HG02938 (cell line): ENCODE results near the gene NHSL2.

ENCODE experiments used
- ATAC-seq: cut with Tn5 transposase; IDR thresholded peaks from one replicate; pipeline ENCODE4 v1.9.1; 2021; ENCODE audit warnings: mild to moderate bottlenecking, moderate library complexity; ENCODE audit not compliant: unreplicated experiment

The NHSL2 gene

GRCh38 chrX:72126048-72126415 is 215.4 kb downstream of the NHSL2 start:
- ATAC-seq = no peak

GRCh38 chrX:72126539-72127140 is 216.0 kb downstream of the NHSL2 start:
- ATAC-seq = peak; percentile 50

DNA sequence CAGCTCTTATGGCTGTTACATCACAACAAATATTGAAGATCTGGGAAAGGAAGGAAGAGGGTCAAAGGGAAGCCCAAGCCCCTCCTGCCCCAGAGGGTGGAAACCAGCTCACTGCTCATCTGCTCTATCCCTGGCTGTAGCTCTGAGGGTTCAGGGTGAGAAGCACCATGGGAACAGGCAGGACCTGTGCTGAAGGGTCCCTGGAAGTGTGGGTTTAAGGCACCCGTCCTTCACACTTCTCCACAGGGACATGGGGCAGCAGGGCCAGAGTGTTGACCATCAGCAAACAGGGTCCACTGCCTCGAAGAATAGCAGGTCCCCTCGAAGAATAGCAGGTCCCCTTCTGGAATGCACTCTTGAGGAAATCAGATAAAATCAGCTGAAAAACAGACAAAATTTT is 216.7 kb downstream of the NHSL2 start:
- ATAC-seq = no peak

- no peak for ATAC-seq
Observed at GRCh38 chrX:72128183-72128834, 217.7 kb downstream of the NHSL2 start.

DNA sequence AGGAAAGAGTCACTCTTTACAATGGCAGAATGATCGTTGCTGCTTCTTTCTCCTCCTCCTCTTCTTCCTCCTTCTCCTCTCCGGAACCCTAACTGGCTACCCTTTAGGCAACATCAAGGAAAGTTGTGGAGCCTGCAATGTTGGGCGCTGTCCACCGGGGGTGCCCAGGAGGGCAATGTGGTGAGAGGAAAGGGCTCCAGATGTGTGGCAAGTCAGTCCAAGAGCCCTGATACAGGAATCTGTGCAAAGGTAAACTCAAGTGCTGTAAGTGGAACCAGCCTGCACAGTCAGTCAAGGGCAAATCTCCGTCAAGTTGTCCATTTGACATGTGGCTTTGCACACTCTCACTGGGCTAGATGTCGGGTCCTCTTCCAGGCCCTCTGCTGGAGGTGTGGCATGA is 218.2 kb downstream of the NHSL2 start:
- ATAC-seq = no peak

GRCh38 chrX:72129661-72130060 is 219.0 kb downstream of the NHSL2 start:
- ATAC-seq = no peak

GRCh38 chrX:72130156-72130761 is 219.6 kb downstream of the NHSL2 start:
- no peak for ATAC-seq

DNA sequence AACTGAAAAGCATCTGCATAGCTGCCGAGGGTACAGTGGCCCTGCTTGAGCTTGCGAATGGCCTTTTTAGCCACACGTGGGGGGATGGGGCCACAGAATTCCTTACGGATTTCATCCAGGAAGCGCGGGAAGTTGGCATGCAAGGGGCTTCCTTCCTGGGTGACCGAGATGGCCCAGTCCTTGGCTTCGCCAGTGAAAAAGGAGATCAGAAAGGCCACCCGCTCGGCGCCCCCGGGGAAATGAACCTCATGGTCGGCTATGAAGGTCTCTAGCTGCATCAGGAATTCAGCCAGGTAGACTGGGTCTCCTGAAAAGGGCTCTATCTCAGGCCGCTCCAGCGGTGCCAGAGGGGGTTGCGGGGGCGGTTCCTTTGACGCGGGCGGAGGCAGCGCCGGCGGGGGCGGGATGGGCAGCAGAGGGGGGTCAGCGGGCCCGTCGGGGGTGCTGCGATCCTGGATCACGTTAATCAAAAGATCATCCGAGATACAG is 220.2 kb downstream of the NHSL2 start:
- no peak for ATAC-seq

DNA sequence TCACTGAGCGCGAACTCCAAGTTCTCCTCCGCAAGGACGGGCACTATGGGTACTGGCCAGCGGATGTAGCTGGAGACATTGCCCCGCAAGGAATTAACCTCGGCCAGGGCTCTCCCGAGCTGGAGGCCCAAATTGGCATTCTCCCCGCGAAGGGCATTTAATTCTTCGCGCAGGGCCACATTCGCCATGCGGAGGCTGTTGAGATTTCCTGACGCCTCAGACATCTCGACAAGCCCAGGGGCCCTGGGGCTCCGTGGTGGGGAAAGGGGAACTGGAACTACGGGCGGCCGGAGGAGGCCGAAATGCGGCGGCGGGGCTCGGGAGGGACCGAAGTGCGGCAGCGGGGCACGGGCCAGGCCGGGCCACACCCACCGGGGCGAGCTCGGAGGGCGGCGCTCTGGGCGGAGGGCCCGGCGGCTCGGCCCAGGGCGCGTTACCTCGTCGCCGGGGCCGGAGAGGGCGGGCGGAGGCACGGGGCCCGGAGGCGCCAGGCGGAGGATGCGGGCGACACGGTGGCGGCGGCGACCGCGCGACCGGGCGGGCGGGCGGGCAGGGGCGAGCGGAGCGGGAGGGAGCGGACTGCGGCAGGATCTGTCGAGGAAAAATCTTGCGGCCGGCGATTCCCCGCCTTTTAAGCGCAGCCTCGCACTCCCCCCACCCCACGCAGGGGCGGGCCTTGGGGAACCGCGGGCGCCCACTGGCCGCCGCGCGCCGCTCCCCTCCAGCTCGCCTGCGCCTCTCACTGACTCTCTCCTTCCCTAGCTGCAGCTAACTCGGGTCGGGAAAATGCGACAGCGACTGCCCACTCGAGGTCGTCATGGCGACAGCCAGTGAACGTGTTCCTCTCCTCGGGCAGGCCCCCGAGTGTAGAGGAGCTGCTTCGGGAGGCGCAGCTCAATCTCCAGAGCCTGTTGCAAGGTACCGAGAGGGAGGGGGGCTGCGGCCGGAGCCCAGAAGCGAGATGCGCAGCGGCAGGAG is 221.0 kb downstream of the NHSL2 start, which contains the start of gene RTL5:
RTL5 (minus strand) TSS at position 599 of the 978 bp plus-strand sequence.
- peak; percentile 45 for ATAC-seq

DNA sequence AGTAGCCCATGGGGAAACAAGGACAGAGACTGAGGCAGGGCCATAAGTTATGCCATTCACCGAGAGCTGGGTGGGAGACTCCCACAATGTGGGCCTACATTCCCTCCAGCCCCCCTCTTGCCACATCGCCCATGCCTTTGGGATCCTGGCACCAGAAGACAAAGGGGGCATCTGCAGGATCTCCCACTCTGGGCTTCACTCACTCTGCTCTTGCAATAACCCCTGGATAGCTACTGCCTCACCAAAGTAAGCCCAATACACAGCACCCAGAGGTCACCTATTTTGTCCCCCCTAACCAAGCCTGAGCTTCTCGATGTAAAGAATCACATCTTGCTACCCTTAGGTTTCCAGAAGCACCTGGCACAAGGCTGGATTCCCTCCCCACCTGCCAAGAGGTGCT is 221.8 kb downstream of the NHSL2 start:
- no peak for ATAC-seq

DNA sequence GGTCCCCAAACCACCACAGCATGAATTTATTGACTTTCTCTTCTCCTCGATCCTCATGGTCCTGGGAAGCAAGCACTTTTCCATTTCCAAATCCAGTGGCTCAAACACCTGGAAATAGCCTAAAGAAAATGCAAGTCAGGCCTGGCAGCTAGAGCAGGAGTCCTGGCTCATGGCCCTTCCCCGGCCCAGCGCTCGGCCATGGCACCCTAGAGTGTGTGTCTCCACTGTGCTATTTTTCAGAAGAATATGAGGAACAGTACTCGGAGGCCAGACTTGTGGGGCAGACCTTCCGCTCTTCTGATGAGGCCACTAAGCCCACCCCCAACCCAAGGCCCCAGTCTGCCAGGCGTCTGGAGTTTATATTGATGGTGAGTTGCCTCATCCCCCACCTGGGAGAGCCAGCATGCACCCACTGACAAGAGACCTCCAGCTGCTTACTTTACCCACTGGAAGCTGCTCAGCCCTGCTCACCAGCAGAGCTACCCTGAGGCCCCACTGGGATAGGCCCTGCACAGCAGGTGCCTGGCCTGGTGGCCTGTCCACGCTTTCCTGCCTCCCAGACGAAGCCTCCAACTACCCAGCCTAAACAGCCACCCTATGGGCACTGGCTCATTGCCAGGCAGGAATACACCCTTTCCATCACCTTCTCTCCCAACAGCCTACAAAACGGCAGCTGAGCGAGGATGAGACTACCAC is 223.4 kb downstream of the NHSL2 start:
- ATAC-seq = no peak

DNA sequence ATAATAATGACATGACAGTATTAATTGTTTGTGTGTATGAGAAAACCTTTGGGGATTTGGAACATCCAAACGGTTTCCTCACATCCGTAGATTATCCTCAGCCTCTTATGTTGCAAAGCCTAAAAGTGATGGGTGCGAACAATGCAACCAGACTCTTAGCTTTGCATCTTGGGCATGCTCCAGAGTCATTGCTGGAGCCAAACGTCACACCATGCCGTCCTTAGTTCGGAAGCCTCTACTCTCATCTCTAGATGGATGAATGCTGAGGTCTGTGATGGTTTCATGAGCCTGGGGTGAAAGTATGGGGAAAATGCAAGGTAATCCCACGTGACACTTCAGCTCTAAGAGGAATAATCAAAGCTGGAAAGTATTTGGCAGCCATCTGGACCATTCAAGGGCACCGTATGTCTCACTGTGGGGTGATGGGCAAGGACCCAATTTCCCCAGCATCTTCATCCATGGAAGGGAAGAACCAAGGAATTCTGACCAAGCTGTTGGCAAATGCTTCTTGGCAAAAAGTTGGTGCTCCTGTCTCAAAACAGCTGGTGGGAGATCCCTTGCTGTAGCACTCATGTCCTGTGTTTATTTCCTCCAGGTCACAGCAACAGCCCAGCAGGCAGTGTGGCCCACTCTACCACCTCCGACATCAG is 227.3 kb downstream of the NHSL2 start:
- ATAC-seq = no peak

- ATAC-seq = no peak
Observed at GRCh38 chrX:72139538-72139937, 228.9 kb downstream of the NHSL2 start.

DNA sequence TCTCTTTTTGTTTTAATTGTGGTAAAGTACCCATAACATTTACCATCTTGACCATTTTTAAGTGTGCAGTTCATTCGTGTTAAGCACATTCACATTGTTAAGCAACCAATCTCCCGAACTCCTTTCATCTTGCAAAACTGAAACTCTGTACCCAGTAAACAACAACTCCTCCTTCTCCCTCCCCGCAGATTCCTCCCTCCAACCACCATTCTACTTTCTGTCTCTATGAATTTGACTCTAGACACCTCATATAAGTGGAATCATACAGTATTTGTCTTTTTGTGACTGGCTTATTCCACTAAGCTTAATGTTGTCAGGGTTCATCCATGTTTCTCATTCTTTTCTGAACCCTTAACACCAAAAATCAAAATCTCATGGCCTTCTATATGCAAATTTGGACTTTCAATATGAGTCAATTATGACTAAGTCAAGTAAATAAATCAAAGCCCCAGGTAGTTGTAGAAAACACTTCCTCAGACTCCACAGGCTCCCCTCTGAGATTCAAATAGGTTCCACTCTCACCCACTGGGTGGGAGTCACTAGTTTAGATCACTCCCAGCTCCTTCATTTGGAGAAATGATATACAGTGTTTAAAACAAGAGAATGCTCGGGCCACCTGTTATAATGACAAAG is 230.8 kb downstream of the NHSL2 start:
- ATAC-seq = peak; percentile 79

DNA sequence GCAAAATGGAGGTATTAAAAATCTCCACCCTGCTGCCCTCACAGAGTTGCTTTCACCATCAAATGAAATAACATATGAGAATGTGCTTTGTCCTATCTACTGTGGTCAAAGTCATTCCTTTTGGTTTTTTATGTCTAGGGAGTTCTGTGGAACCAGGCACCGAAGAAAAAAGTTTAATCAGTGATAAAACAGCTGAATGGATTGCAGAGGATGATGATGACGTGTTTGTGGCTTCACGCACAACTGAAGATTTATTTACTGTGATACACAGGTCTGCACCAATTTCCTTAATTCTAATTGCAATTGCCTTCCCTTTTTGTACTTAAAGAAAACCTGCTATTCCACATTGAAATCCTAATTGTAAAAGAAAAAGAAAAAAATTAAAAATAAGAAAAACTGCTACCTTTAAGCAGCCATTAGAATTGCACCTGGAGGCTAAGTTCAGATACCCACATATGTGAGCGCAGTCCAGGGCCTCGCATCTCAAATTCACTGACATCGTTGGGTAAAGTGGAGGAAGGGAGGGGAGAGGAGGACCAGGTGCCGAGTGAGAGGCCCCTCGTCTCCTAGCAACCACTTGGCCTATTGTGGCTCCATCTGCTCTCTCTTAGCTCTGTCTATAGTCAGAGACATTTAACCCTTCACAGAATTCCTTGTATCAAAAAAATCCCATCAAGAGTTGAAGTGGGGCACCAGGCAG is 231.6 kb downstream of the NHSL2 start:
- ATAC-seq = no peak

DNA sequence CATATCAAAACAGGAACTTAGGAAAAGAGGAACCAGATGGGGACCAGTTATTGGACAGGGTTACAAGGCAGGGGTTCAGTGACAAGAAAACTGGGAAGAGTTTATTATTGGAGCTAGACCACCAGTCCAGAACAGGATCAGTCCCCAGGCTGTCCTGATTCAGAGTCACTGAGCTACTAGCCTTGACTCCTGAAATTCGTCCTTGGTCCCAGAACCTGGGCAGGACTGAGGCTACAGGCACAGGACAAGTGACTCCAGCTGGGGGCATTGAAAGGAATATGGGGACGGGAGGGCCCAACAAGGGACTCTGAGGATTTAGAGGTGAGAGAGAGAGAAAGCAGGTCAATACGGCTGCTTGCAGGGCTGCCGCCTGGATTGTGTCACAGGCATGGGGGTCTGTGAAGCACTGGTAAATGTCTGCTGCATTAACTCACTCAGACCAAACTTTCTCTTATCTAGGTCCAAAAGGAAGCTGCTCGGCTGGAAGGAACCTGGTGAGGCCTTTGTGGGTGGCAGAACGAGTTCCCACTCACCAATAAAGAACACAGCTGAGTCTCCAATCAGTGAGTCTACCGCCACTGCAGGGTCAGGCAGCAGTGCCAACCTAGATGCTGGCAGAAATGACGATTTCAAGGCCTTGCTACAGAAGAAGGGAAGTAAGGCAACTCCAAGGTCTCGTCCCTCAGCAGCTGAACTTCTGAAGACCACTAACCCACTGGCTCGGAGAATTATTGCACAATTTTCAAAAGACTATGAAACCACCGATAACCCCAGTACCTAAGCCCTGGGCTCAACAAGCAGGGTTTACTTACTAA is 232.4 kb downstream of the NHSL2 start:
- ATAC-seq = no peak

GRCh38 chrX:72143609-72143907 is 232.9 kb downstream of the NHSL2 start:
- ATAC-seq = no peak

GRCh38 chrX:72145181-72145580 is 234.5 kb downstream of the NHSL2 start:
- no peak for ATAC-seq
